ENCODE results near the gene PTK6. TPM values are rescaled to one million over a fixed set of nuclear protein-coding genes. Genes with fewer than 3 reads are reported as not detected.

Gene PTK6
- polyA plus RNA-seq, 2 of the 4 experiments (the other 2 are of a cell fraction), result 1.2 to 2.0 TPM

DNA sequence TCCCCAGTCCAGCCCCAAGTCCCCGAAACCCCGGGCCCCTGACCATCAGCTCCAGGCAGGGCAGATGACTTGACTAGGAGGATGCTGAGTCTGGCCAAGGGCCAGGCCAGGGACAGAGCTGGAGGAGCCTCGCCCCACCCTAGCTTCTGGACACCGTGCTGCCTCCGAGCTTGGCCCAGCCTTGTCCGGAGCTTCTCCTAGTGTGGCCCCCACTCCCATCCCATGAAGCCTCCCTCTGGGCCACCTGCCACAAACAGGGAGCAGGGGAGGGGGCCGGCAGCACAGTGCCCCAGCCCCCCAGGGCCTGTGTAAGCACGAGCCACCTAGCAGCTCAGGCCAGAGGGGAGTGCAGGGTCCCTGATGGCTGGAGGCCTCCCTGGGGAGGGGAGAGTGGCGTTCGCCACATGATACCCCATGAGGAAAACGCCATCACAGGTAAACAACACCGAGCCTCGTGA, 43.6 kb downstream of the PTK6 start:
- ChIA-PET CTCF (interaction anchor here (0.8 to 2.1 kb wide), 6 partner anchors 9 to 270 kb away, joined by 3 to 6 read pairs (median 3); partner anchors contain the start of gene PPDPF), POLR2A (interaction anchor here (1.5 kb wide), 1 partner anchor 27 kb away, joined by 12 read pairs; the partner anchor contains the start of gene PPDPF)
- no peak for TF ChIP-seq MAZ (IDR thresholded peaks at IDR 0.05; ENCODE audit: borderline replicate concordance, low read depth, low read length)
- TF ChIP-seq, protein P1, sequence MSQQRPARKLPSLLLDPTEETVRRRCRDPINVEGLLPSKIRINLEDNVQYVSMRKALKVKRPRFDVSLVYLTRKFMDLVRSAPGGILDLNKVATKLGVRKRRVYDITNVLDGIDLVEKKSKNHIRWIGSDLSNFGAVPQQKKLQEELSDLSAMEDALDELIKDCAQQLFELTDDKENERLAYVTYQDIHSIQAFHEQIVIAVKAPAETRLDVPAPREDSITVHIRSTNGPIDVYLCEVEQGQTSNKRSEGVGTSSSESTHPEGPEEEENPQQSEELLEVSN (IDR thresholded peaks at IDR 0.05; ENCODE audit: borderline replicate concordance, low read depth), result no peak
- no peak for TF ChIP-seq SREBF2 (IDR thresholded peaks at IDR 0.05)
- TF ChIP-seq, protein P2, sequence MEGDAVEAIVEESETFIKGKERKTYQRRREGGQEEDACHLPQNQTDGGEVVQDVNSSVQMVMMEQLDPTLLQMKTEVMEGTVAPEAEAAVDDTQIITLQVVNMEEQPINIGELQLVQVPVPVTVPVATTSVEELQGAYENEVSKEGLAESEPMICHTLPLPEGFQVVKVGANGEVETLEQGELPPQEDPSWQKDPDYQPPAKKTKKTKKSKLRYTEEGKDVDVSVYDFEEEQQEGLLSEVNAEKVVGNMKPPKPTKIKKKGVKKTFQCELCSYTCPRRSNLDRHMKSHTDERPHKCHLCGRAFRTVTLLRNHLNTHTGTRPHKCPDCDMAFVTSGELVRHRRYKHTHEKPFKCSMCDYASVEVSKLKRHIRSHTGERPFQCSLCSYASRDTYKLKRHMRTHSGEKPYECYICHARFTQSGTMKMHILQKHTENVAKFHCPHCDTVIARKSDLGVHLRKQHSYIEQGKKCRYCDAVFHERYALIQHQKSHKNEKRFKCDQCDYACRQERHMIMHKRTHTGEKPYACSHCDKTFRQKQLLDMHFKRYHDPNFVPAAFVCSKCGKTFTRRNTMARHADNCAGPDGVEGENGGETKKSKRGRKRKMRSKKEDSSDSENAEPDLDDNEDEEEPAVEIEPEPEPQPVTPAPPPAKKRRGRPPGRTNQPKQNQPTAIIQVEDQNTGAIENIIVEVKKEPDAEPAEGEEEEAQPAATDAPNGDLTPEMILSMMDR (IDR thresholded peaks at IDR 0.05), result no peak
- TF ChIP-seq TP53 (CRISPR knock-in tag; IDR thresholded peaks at IDR 0.05), result no peak
- TF ChIP-seq HOXA7 (CRISPR knock-in tag; IDR thresholded peaks at IDR 0.05), result no peak
- TF ChIP-seq CEBPB (IDR thresholded peaks at IDR 0.05), result no peak
- no peak for TF ChIP-seq HOXB13 (CRISPR knock-in tag; IDR thresholded peaks at IDR 0.05; ENCODE audit: low read depth)
- no peak for TF ChIP-seq EHF (CRISPR knock-in tag; IDR thresholded peaks at IDR 0.05)
- TF ChIP-seq ZC3H11A (IDR thresholded peaks at IDR 0.05), result no peak
- no peak for TF ChIP-seq MYC (IDR thresholded peaks at IDR 0.05; ENCODE audit: borderline replicate concordance, low read length)
- no peak for TF ChIP-seq HDAC2 (IDR thresholded peaks at IDR 0.05)
- no peak for TF ChIP-seq EP300 (IDR thresholded peaks at IDR 0.05)
- no peak for TF ChIP-seq HOXB5 (CRISPR knock-in tag; IDR thresholded peaks at IDR 0.05)
- no peak for TF ChIP-seq FOSL2 (IDR thresholded peaks at IDR 0.05)
- TF ChIP-seq FOSL2 (CRISPR knock-in tag; IDR thresholded peaks at IDR 0.05), result no peak
- TF ChIP-seq, protein P3, sequence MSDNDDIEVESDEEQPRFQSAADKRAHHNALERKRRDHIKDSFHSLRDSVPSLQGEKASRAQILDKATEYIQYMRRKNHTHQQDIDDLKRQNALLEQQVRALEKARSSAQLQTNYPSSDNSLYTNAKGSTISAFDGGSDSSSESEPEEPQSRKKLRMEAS (IDR thresholded peaks at IDR 0.05), result no peak
- no peak for TF ChIP-seq KDM5A (IDR thresholded peaks at IDR 0.05)
- no peak for TF ChIP-seq RFX5 (IDR thresholded peaks at IDR 0.05)
- FAIRE-seq, result no peak
- no peak for DNase-seq (ENCODE audit: low read depth in 1 of 2, low spot score in 1 of 2)
- no peak for ATAC-seq
- Histone ChIP-seq H3K4me3 (no peak overlapping the region), H3K4me2 (no peak overlapping the region), H3K9me3 (no peaks in the 10 kb centered on the region), H3K4me1 (peaks cover 22% of the 10 kb centered on the region), H3K27ac (no peak overlapping the region)
- 67% methylated on average over 6 of the region's 13 CpGs for WGBS (ENCODE audit: missing lambda C conversion rate)

DNA sequence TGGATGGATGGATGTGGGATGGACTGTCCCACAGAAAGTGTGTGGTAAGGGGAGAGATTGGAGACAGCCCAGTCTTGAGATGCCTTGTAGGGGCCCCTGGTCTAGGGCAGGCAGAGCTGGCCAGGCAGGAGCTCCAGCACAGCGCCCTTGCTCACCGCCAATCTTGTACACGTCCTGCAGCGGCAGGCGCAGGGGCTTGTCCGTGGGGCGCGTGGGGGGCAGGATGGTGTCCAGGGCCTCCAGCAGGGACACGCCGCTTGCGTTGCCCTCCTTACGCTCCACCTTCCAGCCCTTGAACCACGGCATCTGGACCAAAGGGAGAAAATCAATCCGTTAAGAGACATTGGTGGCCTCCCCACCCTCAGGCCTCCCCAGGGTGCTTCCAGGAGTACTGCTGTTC, 44.2 kb downstream of the PTK6 start:
- POLR2A ChIA-PET, result interaction anchor here (1.5 kb wide), 1 partner anchor 28 kb away, joined by 12 read pairs; the partner anchor contains the start of gene PPDPF
- 94% methylated on average over 14 of the region's 14 CpGs for WGBS (ENCODE audit: missing lambda C conversion rate)
- FAIRE-seq (no peak), ATAC-seq (no peak), DNase-seq (ENCODE audit: low read depth in 1 of 2, low spot score in 1 of 2) (no peak)
- CTCF ChIA-PET, result interaction anchor here (0.8 to 2.1 kb wide), 4 partner anchors 10 to 72 kb away, joined by 3 to 6 read pairs (median 4); partner anchors contain the start of gene PPDPF
- H3K4me2 ChIP-seq, result no peak overlapping the region
- no peak overlapping the region for H3K4me3 ChIP-seq
- no peaks in the 10 kb centered on the region for H3K9me3 ChIP-seq
- peaks cover 19% of the 10 kb centered on the region for H3K4me1 ChIP-seq
- TF ChIP-seq RNF2 (IDR thresholded peaks at IDR 0.05; ENCODE audit: borderline replicate concordance, low read depth), result no peak
- TF ChIP-seq ZC3H11A (IDR thresholded peaks at IDR 0.05), result no peak
- no peak for TF ChIP-seq NPAS2 (CRISPR knock-in tag; IDR thresholded peaks at IDR 0.05; ENCODE audit: borderline replicate concordance)
- TF ChIP-seq MAFK (IDR thresholded peaks at IDR 0.05; ENCODE audit: partially characterized antibody), result no peak
- TF ChIP-seq POLR2AphosphoS2 (conservative IDR thresholded peaks at IDR 0.05; ENCODE audit: low read length), result no peak
- TF ChIP-seq KDM5A (IDR thresholded peaks at IDR 0.05), result no peak
- TF ChIP-seq SREBF2 (IDR thresholded peaks at IDR 0.05), result no peak
- TF ChIP-seq JUNB (IDR thresholded peaks at IDR 0.05), result no peak
- TF ChIP-seq NFE2L2 (conservative IDR thresholded peaks at IDR 0.05; ENCODE audit: low read length), result no peak
- TF ChIP-seq EHF (CRISPR knock-in tag; IDR thresholded peaks at IDR 0.05), result no peak
- TF ChIP-seq FOSL2 (IDR thresholded peaks at IDR 0.05), result no peak
- no peak for TF ChIP-seq FOSL2 (CRISPR knock-in tag; IDR thresholded peaks at IDR 0.05)
- TF ChIP-seq, protein P4, sequence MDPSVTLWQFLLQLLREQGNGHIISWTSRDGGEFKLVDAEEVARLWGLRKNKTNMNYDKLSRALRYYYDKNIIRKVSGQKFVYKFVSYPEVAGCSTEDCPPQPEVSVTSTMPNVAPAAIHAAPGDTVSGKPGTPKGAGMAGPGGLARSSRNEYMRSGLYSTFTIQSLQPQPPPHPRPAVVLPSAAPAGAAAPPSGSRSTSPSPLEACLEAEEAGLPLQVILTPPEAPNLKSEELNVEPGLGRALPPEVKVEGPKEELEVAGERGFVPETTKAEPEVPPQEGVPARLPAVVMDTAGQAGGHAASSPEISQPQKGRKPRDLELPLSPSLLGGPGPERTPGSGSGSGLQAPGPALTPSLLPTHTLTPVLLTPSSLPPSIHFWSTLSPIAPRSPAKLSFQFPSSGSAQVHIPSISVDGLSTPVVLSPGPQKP (IDR thresholded peaks at IDR 0.05; ENCODE audit: low read depth, low read length), result no peak
- TF ChIP-seq RARB (CRISPR knock-in tag; IDR thresholded peaks at IDR 0.05), result no peak
- TF ChIP-seq, protein P3 (IDR thresholded peaks at IDR 0.05), result no peak
- no peak for TF ChIP-seq PHF8 (IDR thresholded peaks at IDR 0.05; ENCODE audit: borderline replicate concordance, low read depth)
- no peak for TF ChIP-seq SMC3 (IDR thresholded peaks at IDR 0.05)
- no peak overlapping the region for H3K27ac ChIP-seq

Data from A549 (cell line).